Upper lobe of left lung (tissue), 6 donors: Measurements from ENCODE around the gene CAGE1. TPM values are rescaled to one million over a fixed set of nuclear protein-coding genes. Genes with fewer than 3 reads are reported as not detected.

Experiments
- ATAC-seq, 2 donors: fragments of 200-7000 bp; cut with Tn5 transposase; one replicate each; pipeline ENCODE4 v1.9.1; 2022; ENCODE audit warnings: mild to moderate bottlenecking in 2 of 2, moderate library complexity in 2 of 2; ENCODE audit not compliant: low FRiP score in 2 of 2
- DNase-seq, 2 donors: peaks; one replicate each; pipeline ENCODE4 v3.0.0-alpha.2; 2019 to 2020
- H3K27ac ChIP-seq, 4 donors: fragments of 200-600 bp; sonication (generic); one replicate each; pipeline ENCODE4 v1.5.1; 2016 to 2019
- H3K27me3 ChIP-seq, 4 donors: fragments of 200-600 bp; sonication (generic); one replicate each; pipeline ENCODE4 v1.5.1; 2017 to 2019
- H3K36me3 ChIP-seq, 4 donors: fragments of 200-600 bp; sonication (generic); one replicate each; pipeline ENCODE4 v1.5.1; 2016 to 2019
- H3K4me1 ChIP-seq, 4 donors: fragments of 200-600 bp; sonication (generic); one replicate each; pipeline ENCODE4 v1.5.1; 2018 to 2019
- H3K4me3 ChIP-seq, 4 donors: fragments of 200-600 bp; sonication (generic); one replicate each; pipeline ENCODE4 v1.5.1; 2017 to 2019; ENCODE audit warnings: mild to moderate bottlenecking in 2 of 4, moderate library complexity in 1 of 4
- H3K9me3 ChIP-seq, 4 donors: fragments of 200-600 bp; sonication (generic); one replicate each; pipeline ENCODE4 v1.5.1; 2018 to 2019
- CTCF ChIP-seq, 6 experiments: fragments of 450-650 bp in 4 of 6; fragments of 200-600 bp in 2 of 6; sonication (generic) in 2 of 6; IDR thresholded peaks; one replicate each; pipeline ENCODE4 v1.5.1; 2016 to 2019; ENCODE audit warnings: antibody characterized with exemption in 6 of 6
- EP300 ChIP-seq, 4 donors: sonication (generic); formaldehyde crosslinking; IDR thresholded peaks; one replicate each; pipeline ENCODE4 v1.5.1; 2017; ENCODE audit warnings: antibody characterized with exemption in 4 of 4, control low read depth in 2 of 4
- POLR2A ChIP-seq, 4 donors: fragments of 450-650 bp; IDR thresholded peaks; one replicate each; pipeline ENCODE4 v1.5.1; 2016 to 2017; ENCODE audit warnings: antibody characterized with exemption in 4 of 4, mild to moderate bottlenecking in 2 of 4
- POLR2AphosphoS5 ChIP-seq, 2 donors: sonication (generic); formaldehyde crosslinking; IDR thresholded peaks; one replicate each; pipeline ENCODE4 v1.5.1; 2017; ENCODE audit warnings: antibody characterized with exemption in 2 of 2
- WGBS, 2 donors: methylation state at CpG; one replicate each; pipeline ENCODE4 v1.1.5; 2017 to 2018; 5-methylcytosine and 5-hydroxymethylcytosine counted together
- total RNA-seq, 6 donors: library from RNA; depleted of rRNA in 4 of 6; stranded (reverse); fragments of >200 nt in 4 of 6; gene quantifications; one replicate each; pipeline versions ENCODE4 v1.1.0 to v1.2.1, GENCODE V29; 2016 to 2021
- donor health status: DM: no; HTN: no; CAD: no; lungs with moderate emphysema.
- donor health status: DM: no; HTN: yes; CAD: no; lungs with severe emphysema.

The CAGE1 gene
- total RNA-seq, 6 donors from 2014 or later = not detected

GRCh38 chr6:7389162-7389450 lies 436 bp downstream of the CAGE1 start:
- ATAC-seq (peak; percentile 83 to 90), DNase-seq (peak in 1 of 2 donors; percentile 89)
- Histone ChIP-seq H3K27me3 (no peaks in the 10 kb centered on the region), H3K4me1 (peaks cover 15 to 26% (median 19%) of the 10 kb centered on the region in 4 donors), H3K36me3 (peaks cover 0 to 10% (median 6%) of the 10 kb centered on the region in 4 donors), H3K9me3 (no peaks in the 10 kb centered on the region), H3K4me3 (peak overlapping the region; percentile 80 to 98 (median 88)), H3K27ac (peak overlapping the region; percentile 93 to 96 (median 94))
- TF ChIP-seq POLR2A (IDR thresholded peaks at IDR 0.05) (no peak), POLR2AphosphoS5 (IDR thresholded peaks at IDR 0.05) (no peak), EP300 (IDR thresholded peaks at IDR 0.05) (no peak), CTCF (IDR thresholded peaks at IDR 0.05) (no peak)
- WGBS, 2 donors = 2% methylated on average over 8 to 9 of the region's 11 CpGs

DNA sequence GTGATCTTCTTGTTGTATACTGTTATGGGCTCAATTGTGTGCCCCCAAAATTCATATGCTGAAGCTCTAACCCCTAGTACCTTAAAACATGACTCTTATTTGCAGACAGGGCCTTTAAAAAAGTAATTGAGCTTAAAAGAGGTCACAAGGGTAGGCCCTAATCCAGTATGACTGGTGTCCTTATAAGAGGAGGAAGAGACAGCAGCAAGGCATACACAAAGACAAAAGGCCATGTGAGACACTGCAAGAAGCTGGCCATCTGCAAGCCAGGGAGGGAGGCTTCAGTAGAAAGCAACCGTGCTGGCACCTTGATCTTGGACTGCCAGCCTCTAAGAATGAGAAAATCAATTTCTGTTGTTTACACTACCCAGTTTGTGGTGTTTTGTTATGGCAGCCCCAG lies 8.4 kb downstream of the CAGE1 start:
- DNase-seq (no peak), ATAC-seq (no peak)
- Histone ChIP-seq H3K4me1 (no peaks in the 10 kb centered on the region), H3K27ac (no peak overlapping the region), H3K9me3 (no peaks in the 10 kb centered on the region), H3K27me3 (no peaks in the 10 kb centered on the region), H3K36me3 (no peaks in the 10 kb centered on the region), H3K4me3 (no peak overlapping the region)
- WGBS, 2 donors = 76 to 100% methylated on average over 1 of the region's 1 CpG
- TF ChIP-seq EP300 (IDR thresholded peaks at IDR 0.05) (no peak), POLR2AphosphoS5 (IDR thresholded peaks at IDR 0.05) (no peak), CTCF (IDR thresholded peaks at IDR 0.05) (no peak), POLR2A (IDR thresholded peaks at IDR 0.05) (no peak)

DNA sequence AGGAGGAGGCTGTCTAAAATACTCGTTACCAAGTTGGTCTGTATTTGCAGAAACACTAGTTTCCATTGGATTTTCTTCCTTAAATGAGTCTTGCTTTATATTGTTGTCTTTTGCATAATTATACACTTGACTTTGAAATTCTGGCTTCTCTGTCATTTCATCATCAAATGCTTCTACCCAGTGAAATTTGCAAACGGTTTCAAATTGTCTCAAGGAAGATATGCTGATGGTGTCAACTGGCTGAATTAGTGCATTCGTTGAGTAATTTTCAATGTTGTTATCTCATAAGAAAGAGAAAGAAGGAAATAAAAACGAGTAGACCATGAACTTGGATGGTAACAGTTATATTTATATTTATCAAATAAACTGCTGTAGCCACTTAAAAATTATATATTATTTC lies 10.8 kb downstream of the CAGE1 start:
- DNase-seq = no peak
- Histone ChIP-seq H3K4me1 (no peaks in the 10 kb centered on the region), H3K9me3 (no peaks in the 10 kb centered on the region), H3K4me3 (no peak overlapping the region), H3K27ac (no peak overlapping the region), H3K36me3 (no peaks in the 10 kb centered on the region), H3K27me3 (no peaks in the 10 kb centered on the region)
- TF ChIP-seq CTCF (IDR thresholded peaks at IDR 0.05) (no peak), EP300 (IDR thresholded peaks at IDR 0.05) (no peak), POLR2AphosphoS5 (IDR thresholded peaks at IDR 0.05) (no peak), POLR2A (IDR thresholded peaks at IDR 0.05) (no peak)
- WGBS, 2 donors = 57 to 58% methylated on average over 4 of the region's 4 CpGs
- no peak for ATAC-seq

GRCh38 chr6:7377961-7378360 lies 11.6 kb downstream of the CAGE1 start:
- TF ChIP-seq POLR2AphosphoS5 (IDR thresholded peaks at IDR 0.05) (no peak), CTCF (IDR thresholded peaks at IDR 0.05) (no peak), EP300 (IDR thresholded peaks at IDR 0.05) (no peak), POLR2A (IDR thresholded peaks at IDR 0.05) (no peak)
- no peak for DNase-seq
- Histone ChIP-seq H3K27ac (no peak overlapping the region), H3K4me3 (no peak overlapping the region), H3K27me3 (no peaks in the 10 kb centered on the region), H3K36me3 (no peaks in the 10 kb centered on the region), H3K4me1 (no peaks in the 10 kb centered on the region), H3K9me3 (no peaks in the 10 kb centered on the region)
- ATAC-seq = no peak
- 87 to 94% methylated on average over 1 of the region's 1 CpG for WGBS, 2 donors

GRCh38 chr6:7373739-7374138 lies 15.8 kb downstream of the CAGE1 start:
- WGBS, 2 donors = 41 to 51% methylated on average over 3 of the region's 3 CpGs
- no peaks in the 10 kb centered on the region for H3K4me1 ChIP-seq
- no peaks in the 10 kb centered on the region for H3K9me3 ChIP-seq
- no peak overlapping the region for H3K27ac ChIP-seq
- no peak overlapping the region for H3K4me3 ChIP-seq
- H3K36me3 ChIP-seq = no peaks in the 10 kb centered on the region
- DNase-seq (no peak), ATAC-seq (no peak)
- no peaks in the 10 kb centered on the region for H3K27me3 ChIP-seq
- TF ChIP-seq POLR2A (IDR thresholded peaks at IDR 0.05) (no peak), POLR2AphosphoS5 (IDR thresholded peaks at IDR 0.05) (no peak), EP300 (IDR thresholded peaks at IDR 0.05) (no peak), CTCF (IDR thresholded peaks at IDR 0.05) (no peak)
